Measurements from ENCODE around the gene INAFM1. TPM values are rescaled to one million over a fixed set of nuclear protein-coding genes. Genes with fewer than 3 reads are reported as not detected.
"Not testable (repeated sequence)": the region's sequence is repeated elsewhere in the genome, so short reads cannot be mapped to it uniquely, and the experiment has no call there.

Gene INAFM1
- total RNA-seq, 2 experiments from 2014 or later: 12.4 to 13.7 TPM

GRCh38 chr19:47300867-47301266 is 26.2 kb downstream of the INAFM1 start:
- CTCF ChIA-PET; H3K36me3 Mint-ChIP-seq; intact Hi-C loops (cut with micrococcal nuclease); H3K27me3 Mint-ChIP-seq; H3K9me3 Mint-ChIP-seq; H3K4me3 Mint-ChIP-seq; H3K27ac Mint-ChIP-seq; H3K4me1 Mint-ChIP-seq (ENCODE audit: low read depth); DNase-seq: not testable (repeated sequence)
- POLR2A ChIA-PET: interaction anchor here (0.6 kb wide), 1 partner anchor 109 kb away, joined by 3 read pairs; no protein-coding TSS in a partner anchor

- ChIA-PET POLR2A (interaction anchor here (0.6 kb wide), 1 partner anchor 298 kb away, joined by 6 read pairs; no protein-coding TSS in a partner anchor), CTCF (no interaction called here)
- Mint-ChIP-seq H3K9me3 (no peaks in the 10 kb centered on the region), H3K27me3 (peaks cover 4% of the 10 kb centered on the region), H3K36me3 (no peaks in the 10 kb centered on the region), H3K27ac (no peak overlapping the region), H3K4me3 (no peak overlapping the region), H3K4me1 (ENCODE audit: low read depth) (peaks cover 8% of the 10 kb centered on the region)
- intact Hi-C loops (cut with micrococcal nuclease): no loop called here
- DNase-seq: no peak
Measured at GRCh38 chr19:47302249-47302648, 27.6 kb downstream of the INAFM1 start.

GRCh38 chr19:47303966-47304365 is 29.3 kb downstream of the INAFM1 start:
- CTCF ChIA-PET: interaction anchor here (1.0 to 4.3 kb wide), 4 partner anchors 8 to 87 kb away, joined by 4 to 25 read pairs (median 6); no protein-coding TSS in a partner anchor
- DNase-seq: no peak
- Mint-ChIP-seq H3K9me3 (no peaks in the 10 kb centered on the region), H3K4me3 (no peak overlapping the region), H3K36me3 (no peaks in the 10 kb centered on the region), H3K27ac (no peak overlapping the region), H3K4me1 (ENCODE audit: low read depth) (peaks cover 8% of the 10 kb centered on the region), H3K27me3 (peaks cover 4% of the 10 kb centered on the region)
- POLR2A ChIA-PET: no interaction called here
- intact Hi-C loops (cut with micrococcal nuclease): no loop called here

GRCh38 chr19:47305309-47305751 is 30.6 kb downstream of the INAFM1 start:
- intact Hi-C loops (cut with micrococcal nuclease): no loop called here
- H3K9me3 Mint-ChIP-seq: no peaks in the 10 kb centered on the region
- H3K4me3 Mint-ChIP-seq: no peak overlapping the region
- H3K27me3 Mint-ChIP-seq: peaks cover 5% of the 10 kb centered on the region
- DNase-seq: peak; percentile 62
- ChIA-PET CTCF (interaction anchor here (0.7 to 4.3 kb wide), 16 partner anchors 8 to 408 kb away, joined by 3 to 25 read pairs (median 4); partner anchors contain the start of genes DHX34, EHD2 and INAFM1), POLR2A (interaction anchor here (0.6 kb wide), 1 partner anchor 379 kb away, joined by 3 read pairs; no protein-coding TSS in a partner anchor)
- no peaks in the 10 kb centered on the region for H3K36me3 Mint-ChIP-seq
- H3K4me1 Mint-ChIP-seq (ENCODE audit: low read depth): peaks cover 8% of the 10 kb centered on the region
- H3K27ac Mint-ChIP-seq: no peak overlapping the region

GRCh38 chr19:47306303-47306702 is 31.6 kb downstream of the INAFM1 start:
- Mint-ChIP-seq H3K36me3 (no peaks in the 10 kb centered on the region), H3K4me1 (ENCODE audit: low read depth) (peaks cover 8% of the 10 kb centered on the region), H3K27me3 (peaks cover 7% of the 10 kb centered on the region), H3K9me3 (no peaks in the 10 kb centered on the region), H3K27ac (no peak overlapping the region), H3K4me3 (no peak overlapping the region)
- no peak for DNase-seq
- ChIA-PET CTCF (interaction anchor here (0.8 to 4.3 kb wide), 5 partner anchors 11 to 127 kb away, joined by 3 to 25 read pairs (median 8); partner anchors contain the start of gene DHX34), POLR2A (no interaction called here)
- intact Hi-C loops (cut with micrococcal nuclease): no loop called here

GRCh38 chr19:47309038-47309437 is 34.4 kb downstream of the INAFM1 start:
- peaks cover 4% of the 10 kb centered on the region for H3K4me1 Mint-ChIP-seq (ENCODE audit: low read depth)
- no peak overlapping the region for H3K27ac Mint-ChIP-seq
- no peak for DNase-seq
- H3K36me3 Mint-ChIP-seq: no peaks in the 10 kb centered on the region
- H3K27me3 Mint-ChIP-seq: peaks cover 7% of the 10 kb centered on the region
- POLR2A ChIA-PET: no interaction called here
- H3K4me3 Mint-ChIP-seq: no peak overlapping the region
- intact Hi-C loops (cut with micrococcal nuclease): no loop called here
- H3K9me3 Mint-ChIP-seq: no peaks in the 10 kb centered on the region
- CTCF ChIA-PET: interaction anchor here (1.0 to 1.2 kb wide), 2 partner anchors 13 to 40 kb away, joined by 4 to 5 read pairs; partner anchors contain the start of gene DHX34

- Mint-ChIP-seq H3K27me3 (peaks cover 7% of the 10 kb centered on the region), H3K27ac (no peak within 1 kb of the TSS), H3K4me1 (ENCODE audit: low read depth) (peaks cover 4% of the 10 kb centered on the region), H3K4me3 (no peak within 1 kb of the TSS), H3K9me3 (no peaks in the 10 kb centered on the region), H3K36me3 (no peaks in the 10 kb centered on the region)
- DNase-seq: no peak
- intact Hi-C loops (cut with micrococcal nuclease): no loop called here
- POLR2A ChIA-PET: no interaction called here
- CTCF ChIA-PET: interaction anchor here (1.0 kb wide), 1 partner anchor 14 kb away, joined by 5 read pairs; no protein-coding TSS in a partner anchor
Measured at GRCh38 chr19:47309608-47310007, 34.9 kb downstream of the INAFM1 start, which contains the start of gene C5AR1. Gene C5AR1 (plus strand): TSS chr19:47309861. CDS start chr19:47309896, 35 bp downstream.

- Mint-ChIP-seq H3K27ac (no peak overlapping the region), H3K27me3 (peaks cover 8% of the 10 kb centered on the region), H3K4me3 (no peak overlapping the region), H3K4me1 (ENCODE audit: low read depth) (peaks cover 2% of the 10 kb centered on the region), H3K9me3 (no peaks in the 10 kb centered on the region), H3K36me3 (no peaks in the 10 kb centered on the region)
- POLR2A ChIA-PET: no interaction called here
- intact Hi-C loops (cut with micrococcal nuclease): no loop called here
- DNase-seq: no peak
- CTCF ChIA-PET: interaction anchor here (0.6 kb wide), 1 partner anchor 849 kb away, joined by 3 read pairs; no protein-coding TSS in a partner anchor
Measured at GRCh38 chr19:47310323-47310722, 35.6 kb downstream of the INAFM1 start.

GRCh38 chr19:47310819-47311218 is 36.1 kb downstream of the INAFM1 start:
- H3K4me1 Mint-ChIP-seq (ENCODE audit: low read depth): peaks cover 2% of the 10 kb centered on the region
- DNase-seq: no peak
- POLR2A ChIA-PET: no interaction called here
- no peak overlapping the region for H3K4me3 Mint-ChIP-seq
- peaks cover 7% of the 10 kb centered on the region for H3K27me3 Mint-ChIP-seq
- CTCF ChIA-PET: interaction anchor here (0.6 kb wide), 1 partner anchor 849 kb away, joined by 3 read pairs; no protein-coding TSS in a partner anchor
- no peak overlapping the region for H3K27ac Mint-ChIP-seq
- no peaks in the 10 kb centered on the region for H3K9me3 Mint-ChIP-seq
- intact Hi-C loops (cut with micrococcal nuclease): no loop called here
- H3K36me3 Mint-ChIP-seq: no peaks in the 10 kb centered on the region

GRCh38 chr19:47312366-47313006 is 37.8 kb downstream of the INAFM1 start:
- H3K4me3 Mint-ChIP-seq: no peak overlapping the region
- CTCF ChIA-PET: no interaction called here
- no peak for DNase-seq
- H3K4me1 Mint-ChIP-seq (ENCODE audit: low read depth): peaks cover 2% of the 10 kb centered on the region
- POLR2A ChIA-PET: no interaction called here
- no peaks in the 10 kb centered on the region for H3K9me3 Mint-ChIP-seq
- H3K27me3 Mint-ChIP-seq: peaks cover 11% of the 10 kb centered on the region
- H3K27ac Mint-ChIP-seq: no peak overlapping the region
- H3K36me3 Mint-ChIP-seq: no peaks in the 10 kb centered on the region
- intact Hi-C loops (cut with micrococcal nuclease): no loop called here

- no peaks in the 10 kb centered on the region for H3K36me3 Mint-ChIP-seq
Measured at GRCh38 chr19:47313754-47314295, 39.1 kb downstream of the INAFM1 start.

GRCh38 chr19:47315125-47315821 is 40.6 kb downstream of the INAFM1 start:
- H3K27me3 Mint-ChIP-seq: peaks cover 16% of the 10 kb centered on the region
- DNase-seq: peak; percentile 61
- no peak overlapping the region for H3K4me3 Mint-ChIP-seq
- no peak overlapping the region for H3K27ac Mint-ChIP-seq
- ChIA-PET POLR2A (no interaction called here), CTCF (interaction anchor here (1.1 to 2.2 kb wide), 2 partner anchors 31 to 34 kb away, joined by 3 to 9 read pairs; partner anchors contain the start of gene DHX34)
- peaks cover 2% of the 10 kb centered on the region for H3K4me1 Mint-ChIP-seq (ENCODE audit: low read depth)
- intact Hi-C loops (cut with micrococcal nuclease): no loop called here
- H3K9me3 Mint-ChIP-seq: no peaks in the 10 kb centered on the region
- no peaks in the 10 kb centered on the region for H3K36me3 Mint-ChIP-seq

More at GRCh38 chr19:47313754-47314295, 39.1 kb downstream of the INAFM1 start:
- H3K4me3 Mint-ChIP-seq: no peak overlapping the region
- no peak overlapping the region for H3K27ac Mint-ChIP-seq
- no peak for DNase-seq
- ChIA-PET POLR2A (no interaction called here), CTCF (interaction anchor here (1.2 kb wide), 1 partner anchor 9 kb away, joined by 4 read pairs; no protein-coding TSS in a partner anchor)
- intact Hi-C loops (cut with micrococcal nuclease): no loop called here
- no peaks in the 10 kb centered on the region for H3K9me3 Mint-ChIP-seq
- peaks cover 2% of the 10 kb centered on the region for H3K4me1 Mint-ChIP-seq (ENCODE audit: low read depth)
- H3K27me3 Mint-ChIP-seq: peaks cover 12% of the 10 kb centered on the region

Data from activated CD4-positive, alpha-beta memory T cell treated with anti-CD3 and anti-CD28 coated beads for 36 hours (primary cell).